Vagina (tissue), 2 donors: ENCODE measurements around the gene RFX7.
"Not testable (repeated sequence)": the region's sequence is repeated elsewhere in the genome, so short reads cannot be mapped to it uniquely, and the experiment has no call there.

Experiments used
- CTCF ChIP-seq, 3 experiments: fragments of 450-650 bp in 2 of 3; fragments of 200-600 bp in 1 of 3; sonication (generic) in 1 of 3; IDR thresholded peaks; one replicate each; pipeline ENCODE4 v1.5.1; 2017 to 2019; ENCODE audit warnings: antibody characterized with exemption in 3 of 3, mild to moderate bottlenecking in 2 of 3, moderate library complexity in 2 of 3
- POLR2AphosphoS5 ChIP-seq, 2 donors: sonication (generic); formaldehyde crosslinking; IDR thresholded peaks; one replicate each; pipeline ENCODE4 v1.9.0; 2017; ENCODE audit warnings: antibody characterized with exemption in 2 of 2, mild to moderate bottlenecking in 2 of 2, low read depth in 1 of 2; ENCODE audit not compliant: insufficient read depth in 1 of 2

GRCh38 chr15:56203312-56203922 is 40.3 kb downstream of the RFX7 start:
- not testable (repeated sequence) for TF ChIP-seq POLR2AphosphoS5 (IDR thresholded peaks at IDR 0.05; ENCODE audit: insufficient read depth in 1 of 2, low read depth in 1 of 2); CTCF (IDR thresholded peaks at IDR 0.05)
